SU-DHL-6 (cell line): ENCODE results near the gene CENPL.

Experiments
- H2AFZ ChIP-seq: fragments of 200-600 bp; sonication (generic); 2 replicates; pipeline ENCODE4 v1.6.1; 2014; ENCODE audit warnings: low read depth, mild to moderate bottlenecking, moderate library complexity, mixed read lengths, antibody characterized with exemption, low read length; ENCODE audit not compliant: severe bottlenecking
- H3F3A ChIP-seq: fragments of 200-600 bp; shearing (Covaris generic); 2 replicates; pipeline ENCODE4 v1.6.0; 2016; ENCODE audit warnings: antibody characterized with exemption, mild to moderate bottlenecking; ENCODE audit not compliant: insufficient read depth
- H3K27ac ChIP-seq: fragments of 200-600 bp; sonication (generic); 2 replicates; pipeline ENCODE4 v1.5.1; 2016; ENCODE audit warnings: low read depth, mild to moderate bottlenecking, low read length, moderate library complexity, mixed read lengths
- H3K27me3 ChIP-seq: fragments of 200-600 bp; sonication (generic), shearing (Covaris generic); 2 replicates; pipeline ENCODE4 v1.6.0; 2014; ENCODE audit warnings: mild to moderate bottlenecking, low read length
- H3K36me3 ChIP-seq: fragments of 200-600 bp; sonication (generic); 2 replicates; pipeline ENCODE4 v1.6.1; 2014; ENCODE audit warnings: mild to moderate bottlenecking, low read length, mixed read lengths
- H3K4me2 ChIP-seq: fragments of 300-600, 200-600 bp; shearing (Covaris generic), sonication (generic); 2 replicates; pipeline ENCODE4 v1.6.0; 2014; ENCODE audit warnings: low read length, low read depth, mild to moderate bottlenecking; ENCODE audit not compliant: poor library complexity, severe bottlenecking
- H3K4me3 ChIP-seq: fragments of 200-600 bp; sonication (generic); 2 replicates; pipeline ENCODE4 v1.5.1; 2014; ENCODE audit warnings: antibody characterized with exemption, low read length, mild to moderate bottlenecking, mixed read lengths; ENCODE audit not compliant: insufficient read depth, poor library complexity, severe bottlenecking
- H3K79me2 ChIP-seq: fragments of 200-600 bp; sonication (generic); 2 replicates; pipeline ENCODE4 v1.6.1; 2014; ENCODE audit warnings: mild to moderate bottlenecking, low read length, moderate library complexity; ENCODE audit not compliant: insufficient read depth
- H3K9ac ChIP-seq: fragments of 200-600 bp; sonication (generic); 2 replicates; pipeline ENCODE4 v1.7.0; 2014; ENCODE audit warnings: mild to moderate bottlenecking, low read length
- H3K9me2 ChIP-seq: fragments of 200-600 bp; sonication (generic); replicated peaks from 2 replicates; pipeline ENCODE4 v1.6.1; 2014; ENCODE audit warnings: low read length; ENCODE audit not compliant: insufficient read depth
- H3K9me3 ChIP-seq: fragments of 200-600 bp; sonication (generic); 2 replicates; pipeline ENCODE4 v1.6.1; 2014; ENCODE audit warnings: low read length, mixed read lengths; ENCODE audit not compliant: insufficient read depth
- H4K20me1 ChIP-seq: fragments of 200-600 bp; sonication (generic); 2 replicates; pipeline ENCODE4 v1.6.1; 2014; ENCODE audit warnings: low read depth, mild to moderate bottlenecking, antibody characterized with exemption, low read length, moderate library complexity, mixed read lengths
- CTCF ChIP-seq: fragments of 200-600 bp; sonication (generic); IDR thresholded peaks from one replicate; pipeline ENCODE4 v1.5.1; 2017; ENCODE audit warnings: antibody characterized with exemption, mild to moderate bottlenecking, low read length, moderate library complexity; ENCODE audit not compliant: insufficient read depth, poor library complexity, severe bottlenecking
- EZH2phosphoT487 ChIP-seq: fragments of 200-600 bp; sonication (generic), shearing (Covaris generic); conservative IDR thresholded peaks from 2 replicates; pipeline ENCODE4 v1.6.1; 2018; ENCODE audit warnings: mild to moderate bottlenecking, antibody characterized with exemption, low read length, moderate library complexity, mixed read lengths

The CENPL gene

GRCh38 chr1:173867753-173868265 is 43.1 kb upstream of the CENPL start, which contains the start of gene GAS5:
Gene GAS5, minus strand, starts transcription at chr1:173867989.
- Histone ChIP-seq H3K27ac (peak within 1 kb of the TSS; percentile 91), H2AFZ (peak within 1 kb of the TSS; percentile 87), H3K4me2 (peak within 1 kb of the TSS; percentile 93), H3K27me3 (no peaks in the 10 kb centered on the region), H3K9me2 (no peaks in the 10 kb centered on the region), H3K79me2 (peaks cover 16% of the 10 kb centered on the region), H3K4me3 (peak within 1 kb of the TSS; percentile 99), H4K20me1 (peaks cover 10% of the 10 kb centered on the region; the same call in 1 of the 2 replicates), H3F3A (peaks cover 68% of the 10 kb centered on the region), H3K36me3 (peaks cover 46% of the 10 kb centered on the region), H3K9ac (peak within 1 kb of the TSS; percentile 88), H3K9me3 (no peaks in the 10 kb centered on the region)
- TF ChIP-seq EZH2phosphoT487 (no peak), CTCF (no peak)

GRCh38 chr1:173867141-173867752 is 42.6 kb upstream of the CENPL start:
- Histone ChIP-seq H3K27ac (peak overlapping the region; percentile 91), H3K27me3 (no peaks in the 10 kb centered on the region), H3K9me3 (no peaks in the 10 kb centered on the region), H4K20me1 (peaks cover 10% of the 10 kb centered on the region; the same call in 1 of the 2 replicates), H3K9ac (peak overlapping the region; percentile 88), H3K9me2 (no peaks in the 10 kb centered on the region), H3K36me3 (peaks cover 48% of the 10 kb centered on the region), H3K4me2 (peak overlapping the region; percentile 85), H3K79me2 (peaks cover 16% of the 10 kb centered on the region), H3K4me3 (peak overlapping the region; percentile 99), H3F3A (peaks cover 73% of the 10 kb centered on the region), H2AFZ (no peak overlapping the region)
- TF ChIP-seq CTCF: no peak
- no peak for TF ChIP-seq EZH2phosphoT487

- H2AFZ ChIP-seq: no peak overlapping the region
- no peak for TF ChIP-seq CTCF
- no peak for TF ChIP-seq EZH2phosphoT487
- no peaks in the 10 kb centered on the region for H3K27me3 ChIP-seq
- H3K9me3 ChIP-seq: no peaks in the 10 kb centered on the region
- peak overlapping the region; percentile 99 for H3K4me3 ChIP-seq
- H4K20me1 ChIP-seq: peaks cover 10% of the 10 kb centered on the region; the same call in 1 of the 2 replicates
- H3K4me2 ChIP-seq: peak overlapping the region; percentile 85
- peaks cover 16% of the 10 kb centered on the region for H3K79me2 ChIP-seq
- H3F3A ChIP-seq: peaks cover 80% of the 10 kb centered on the region
- H3K9me2 ChIP-seq: no peaks in the 10 kb centered on the region
- peak overlapping the region; percentile 91 for H3K27ac ChIP-seq
- peak overlapping the region; percentile 88 for H3K9ac ChIP-seq
- peaks cover 48% of the 10 kb centered on the region for H3K36me3 ChIP-seq
These were observed 41.9 kb upstream of the CENPL start for GRCh38 chr1:173866413-173867115.
